OCI-LY3 (cell line): ENCODE data around the gene EEF1AKMT2.

Experiments used
- EZH2phosphoT487 ChIP-seq: fragments of 200-600 bp; shearing (Covaris generic); IDR thresholded peaks from 2 replicates; pipeline ENCODE4 v1.6.1; 2018; ENCODE audit warnings: antibody characterized with exemption, mixed run types, low read depth
- TF ChIP-seq, protein P1 (sequence below): fragments of 200-600, 300-600 bp; sonication (generic); IDR thresholded peaks from 2 replicates; pipeline ENCODE4 v1.5.1; 2014; ENCODE audit warnings: antibody characterized with exemption, low read length, low read depth

DNA sequence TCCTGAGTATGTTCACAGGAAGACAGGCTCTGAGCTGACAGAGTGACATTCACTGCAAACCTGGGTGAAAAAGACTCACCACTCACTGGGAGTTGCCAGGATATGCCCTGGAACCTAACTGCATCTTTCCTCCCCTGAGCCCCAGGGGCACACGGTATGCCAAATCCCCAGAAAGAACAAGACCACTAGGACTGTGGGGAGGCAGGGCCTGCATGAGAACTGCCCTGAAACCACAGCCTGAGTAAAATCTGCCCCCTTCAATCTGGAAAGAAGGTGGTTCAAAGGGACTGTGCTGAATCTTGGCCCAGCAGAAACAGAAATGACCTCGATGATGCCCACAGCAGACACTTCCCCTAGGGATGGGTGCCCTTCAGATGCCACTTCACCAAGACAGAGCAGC, 54.0 kb downstream of the EEF1AKMT2 start:
- TF ChIP-seq, protein P1, sequence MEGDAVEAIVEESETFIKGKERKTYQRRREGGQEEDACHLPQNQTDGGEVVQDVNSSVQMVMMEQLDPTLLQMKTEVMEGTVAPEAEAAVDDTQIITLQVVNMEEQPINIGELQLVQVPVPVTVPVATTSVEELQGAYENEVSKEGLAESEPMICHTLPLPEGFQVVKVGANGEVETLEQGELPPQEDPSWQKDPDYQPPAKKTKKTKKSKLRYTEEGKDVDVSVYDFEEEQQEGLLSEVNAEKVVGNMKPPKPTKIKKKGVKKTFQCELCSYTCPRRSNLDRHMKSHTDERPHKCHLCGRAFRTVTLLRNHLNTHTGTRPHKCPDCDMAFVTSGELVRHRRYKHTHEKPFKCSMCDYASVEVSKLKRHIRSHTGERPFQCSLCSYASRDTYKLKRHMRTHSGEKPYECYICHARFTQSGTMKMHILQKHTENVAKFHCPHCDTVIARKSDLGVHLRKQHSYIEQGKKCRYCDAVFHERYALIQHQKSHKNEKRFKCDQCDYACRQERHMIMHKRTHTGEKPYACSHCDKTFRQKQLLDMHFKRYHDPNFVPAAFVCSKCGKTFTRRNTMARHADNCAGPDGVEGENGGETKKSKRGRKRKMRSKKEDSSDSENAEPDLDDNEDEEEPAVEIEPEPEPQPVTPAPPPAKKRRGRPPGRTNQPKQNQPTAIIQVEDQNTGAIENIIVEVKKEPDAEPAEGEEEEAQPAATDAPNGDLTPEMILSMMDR: no peak
- TF ChIP-seq EZH2phosphoT487: no peak
